UCSD-AML1 (cell line): Measurements from ENCODE around the gene SIRPG.
"Not testable (repeated sequence)": the region's sequence is repeated elsewhere in the genome, so short reads cannot be mapped to it uniquely, and the experiment has no call there.

Experiments used
- DNase-seq: peaks from one replicate; lab custom pipeline; 2025; ENCODE audit not compliant: unreplicated experiment; lab: John Stamatoyannopoulos, UW

SIRPG gene

DNA sequence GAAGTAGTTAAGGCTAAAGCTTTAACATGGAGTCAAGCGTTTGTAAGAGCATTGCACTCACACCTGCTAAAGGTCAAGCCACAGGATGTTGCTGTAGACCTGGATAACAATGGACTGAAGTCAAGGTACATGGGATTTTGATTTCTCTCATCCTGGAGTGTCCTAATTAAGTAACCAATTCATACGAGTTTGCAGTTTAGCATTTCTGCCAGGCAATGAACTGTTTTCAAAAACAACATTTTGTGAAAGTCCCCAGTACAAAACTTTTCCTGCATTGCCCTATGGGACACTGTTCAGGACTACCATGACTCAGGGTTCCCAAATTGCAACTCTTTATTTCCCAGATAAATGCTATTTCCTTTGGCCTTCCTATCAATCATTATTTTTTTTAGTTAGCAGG is 20.4 kb downstream of the SIRPG start:
- DNase-seq: no peak

DNA sequence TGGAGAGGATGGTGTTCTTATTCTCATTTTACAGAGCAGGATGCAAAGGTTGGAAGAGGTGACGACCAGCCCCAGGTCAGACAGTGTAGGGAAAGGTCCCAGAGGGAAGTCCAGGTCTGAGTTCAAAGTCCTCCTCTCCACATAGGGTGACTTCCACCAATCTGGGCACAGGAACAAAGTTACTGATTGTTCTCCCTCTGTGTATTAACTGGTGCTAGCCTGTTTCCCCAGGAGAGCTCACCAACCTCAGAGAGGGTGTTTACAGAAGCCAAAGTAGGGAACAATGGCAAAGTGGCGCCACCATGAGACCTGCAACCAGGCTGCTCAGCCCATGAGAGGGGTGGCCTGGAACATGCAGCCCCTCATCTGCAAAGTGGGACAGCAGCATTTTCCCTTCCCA is 21.0 kb downstream of the SIRPG start:
- no peak for DNase-seq

DNA sequence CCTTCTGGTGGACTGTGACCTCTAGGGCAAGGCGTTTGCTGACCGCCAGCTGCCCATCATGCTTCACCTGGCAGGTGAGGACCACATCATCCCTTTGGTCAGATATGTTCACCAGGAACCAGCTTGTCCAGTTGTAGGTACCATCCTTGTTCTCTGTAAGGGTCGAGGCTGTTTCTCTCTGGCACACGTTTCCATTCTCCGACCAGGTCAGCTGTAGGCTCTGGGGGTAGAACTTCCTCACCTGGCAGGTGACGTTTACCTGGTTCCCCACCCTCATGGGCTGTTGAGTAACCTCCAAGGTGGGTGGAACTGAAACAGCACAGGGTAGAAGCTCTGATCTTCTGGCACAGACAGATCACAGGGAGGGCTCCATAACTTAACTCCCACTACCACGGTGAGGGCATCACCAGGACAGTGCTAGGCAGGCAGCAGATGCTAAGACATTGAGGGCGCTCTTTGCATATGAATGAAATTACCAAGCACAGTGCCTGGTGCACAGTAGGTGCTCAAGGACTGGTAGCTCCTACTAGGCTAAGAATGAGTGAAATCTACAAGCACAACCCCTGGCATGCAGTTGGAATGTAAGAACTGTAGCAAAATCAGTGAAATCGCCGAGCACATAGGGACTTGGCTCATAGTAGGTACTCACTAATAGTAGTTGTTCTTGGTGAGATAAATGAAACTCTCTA is 22.1 kb downstream of the SIRPG start:
- DNase-seq: no peak

DNA sequence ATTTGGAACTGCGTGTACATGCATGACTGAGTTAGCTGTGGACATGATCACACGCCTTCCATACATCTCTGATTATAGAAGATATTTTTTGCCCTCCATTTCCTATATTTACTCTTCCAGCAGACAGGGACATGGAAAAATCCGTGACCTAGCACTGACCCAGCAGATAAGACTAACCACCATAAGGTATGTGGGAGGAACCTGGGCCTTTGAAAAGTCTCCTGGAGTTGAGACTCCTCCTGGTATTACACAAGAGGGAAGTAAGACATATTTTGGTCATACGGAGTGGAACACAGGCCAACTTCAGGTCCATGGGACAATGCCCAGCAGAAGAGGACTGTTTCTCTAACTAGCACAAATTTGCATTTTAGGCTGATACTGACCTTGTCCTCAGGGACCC is 24.0 kb downstream of the SIRPG start:
- DNase-seq: no peak

DNA sequence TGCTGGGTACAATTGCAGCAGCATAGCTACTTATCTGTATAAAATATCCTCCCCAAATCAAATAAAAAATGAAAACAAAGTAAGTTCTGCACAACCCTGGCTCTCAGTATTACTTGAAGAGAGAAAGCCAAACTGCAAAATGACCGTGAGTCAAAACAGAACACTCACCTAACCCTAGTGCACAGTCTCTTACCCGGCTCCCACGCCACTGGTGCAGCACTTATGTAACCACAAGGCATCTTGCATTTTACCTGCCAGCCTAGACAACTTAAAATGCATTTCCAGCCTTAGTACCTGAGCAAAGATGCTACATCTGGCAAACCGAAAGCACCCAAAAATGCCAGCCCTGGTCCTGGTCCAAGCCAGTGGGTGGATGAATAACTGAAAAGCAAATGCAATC is 25.4 kb downstream of the SIRPG start:
- DNase-seq: no peak

DNA sequence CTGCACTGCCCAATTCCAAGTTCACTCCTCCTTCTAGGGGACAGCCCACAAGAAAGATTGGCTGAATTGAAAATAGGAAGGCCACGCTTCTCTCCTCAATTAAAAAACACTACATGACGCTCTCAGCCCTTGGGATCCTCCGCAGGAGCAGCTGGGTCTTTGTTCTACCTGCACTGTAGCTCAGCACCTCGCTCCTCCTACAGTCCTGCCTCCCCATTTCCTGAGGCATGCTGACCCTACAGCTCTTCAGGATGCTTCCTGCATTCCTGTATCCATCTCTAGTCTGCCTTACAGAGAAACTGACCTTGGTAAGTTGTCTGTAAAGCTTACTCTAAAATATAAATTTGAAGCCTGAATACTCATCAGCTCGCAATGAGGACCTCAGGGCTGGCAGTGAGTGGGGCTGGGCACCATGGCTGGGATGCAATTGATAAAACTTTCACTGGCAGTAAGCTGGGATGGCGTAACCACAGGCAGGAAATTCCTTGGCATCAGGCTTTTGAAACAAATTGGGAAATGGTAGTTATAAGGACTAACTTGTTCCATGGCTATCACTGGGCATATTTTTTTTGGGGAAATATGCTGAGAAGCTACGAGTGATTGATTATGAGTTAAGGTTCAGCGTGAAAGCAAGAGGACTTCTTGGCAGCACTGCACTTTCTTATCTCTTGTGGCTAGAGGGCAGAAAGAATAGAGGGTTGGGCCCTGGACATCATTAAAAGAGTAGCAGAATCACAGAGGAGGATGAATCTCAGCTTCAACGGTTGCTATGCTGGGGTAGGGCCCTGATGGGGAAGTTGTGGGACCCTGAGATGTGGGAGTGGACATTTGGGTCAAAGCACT is 26.0 kb downstream of the SIRPG start:
- DNase-seq: no peak

DNA sequence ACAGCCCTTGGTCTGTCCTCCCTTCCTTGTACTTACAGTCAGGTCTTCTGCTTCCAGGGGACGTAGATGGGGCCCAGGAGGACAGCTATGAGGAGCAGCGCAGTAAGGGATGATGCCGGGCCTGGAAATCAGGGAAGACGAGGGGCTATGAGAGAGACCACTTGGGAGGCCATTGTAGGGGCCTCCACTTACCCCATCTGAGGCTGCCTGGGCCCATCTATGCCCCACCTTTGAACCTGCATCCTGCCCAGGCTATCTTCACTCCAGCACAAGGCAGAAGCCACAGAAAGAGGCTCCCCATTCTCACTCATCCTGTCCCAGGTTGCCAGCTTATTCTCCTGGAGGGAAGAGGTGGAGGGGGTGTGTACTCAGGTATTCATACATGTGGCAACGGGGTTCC is 27.4 kb downstream of the SIRPG start:
- no peak for DNase-seq

DNA sequence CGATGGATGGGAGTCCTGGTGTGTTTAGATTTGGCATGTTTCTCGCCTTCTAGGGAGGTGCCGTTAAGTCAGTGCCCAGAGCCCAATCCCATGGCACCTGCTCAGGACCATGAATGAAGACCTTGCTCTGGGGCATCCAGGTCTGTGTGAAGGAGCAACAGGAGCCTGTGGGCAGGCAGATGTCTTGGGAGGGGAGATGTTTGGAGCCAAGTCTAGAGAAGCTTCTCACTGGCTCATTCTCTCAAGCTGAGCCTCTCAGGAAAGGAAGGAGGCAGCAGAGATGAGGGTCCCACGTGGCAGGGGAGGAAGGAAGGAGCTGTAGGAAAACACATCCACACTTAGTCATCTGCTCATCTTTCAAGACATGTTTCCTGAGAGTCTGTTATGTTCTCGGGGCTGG is 28.3 kb downstream of the SIRPG start:
- DNase-seq: no peak

DNA sequence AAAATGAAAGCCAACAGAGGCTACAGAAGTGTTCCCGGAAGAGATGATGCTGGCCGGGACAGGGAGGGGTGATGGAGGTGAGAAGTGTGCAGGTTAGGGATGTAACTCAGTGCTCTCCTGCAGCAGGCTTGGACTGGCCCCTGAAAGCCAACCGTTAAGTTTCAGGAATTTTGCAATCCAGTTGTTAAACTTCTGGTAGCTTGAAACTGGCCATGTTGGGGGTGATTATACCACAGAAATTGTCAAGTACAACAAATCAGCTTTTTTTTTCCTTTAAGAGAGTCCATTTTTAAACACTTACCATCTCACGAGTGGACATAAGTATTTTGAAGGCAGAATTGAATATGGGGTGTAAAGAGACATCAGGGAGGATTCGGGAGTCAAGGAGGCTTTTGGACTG is 29.0 kb downstream of the SIRPG start:
- DNase-seq: no peak

DNA sequence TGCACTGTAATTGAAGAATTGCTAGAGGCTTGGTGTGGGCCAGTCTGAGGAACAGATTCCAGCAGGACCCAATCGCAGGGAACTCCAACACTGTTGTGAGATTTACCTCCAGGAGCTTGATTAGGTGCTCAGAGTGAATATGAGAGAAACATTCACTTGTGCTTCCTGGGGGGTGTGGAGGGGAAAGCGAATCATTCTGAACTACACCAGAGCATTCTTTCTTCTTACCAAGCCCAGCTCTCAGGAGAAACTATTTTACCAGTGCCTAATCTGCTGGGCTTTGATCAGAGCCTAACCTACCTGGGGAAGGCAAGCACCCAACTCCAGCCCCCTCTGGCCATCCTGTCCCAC is 30.4 kb downstream of the SIRPG start:
- no peak for DNase-seq

DNA sequence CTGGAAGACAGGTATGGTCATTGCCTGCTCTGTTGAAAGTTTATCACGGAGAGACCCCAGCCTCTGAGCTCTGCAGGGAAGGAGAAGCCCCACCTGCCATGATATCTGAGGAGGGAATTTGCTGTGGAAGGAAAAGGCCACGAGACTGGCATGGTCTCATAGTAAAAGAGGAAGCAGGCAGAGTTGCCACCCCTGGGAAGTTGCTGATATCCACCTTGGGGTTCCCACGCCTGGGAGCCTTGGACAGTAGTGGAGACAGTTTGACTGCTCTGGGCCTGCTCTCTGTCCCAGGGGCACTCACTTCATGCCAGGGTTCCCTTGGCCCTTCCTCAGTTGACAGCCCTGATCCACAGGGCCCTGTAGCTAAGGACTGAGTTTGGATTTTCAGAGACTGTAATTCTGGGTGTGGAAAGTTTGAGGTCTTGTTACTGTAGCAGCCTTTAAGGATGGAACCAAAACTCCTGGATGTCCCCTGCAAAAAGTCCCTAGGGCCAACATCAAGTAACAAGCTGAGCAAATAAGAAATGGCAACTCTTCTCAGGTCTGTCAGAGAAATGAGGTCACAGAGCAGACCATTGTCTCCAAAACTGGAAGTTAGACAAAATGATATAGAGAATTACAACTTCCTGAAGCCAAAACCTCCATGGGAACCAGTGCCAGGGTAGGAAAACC is 30.9 kb downstream of the SIRPG start:
- DNase-seq: no peak

DNA sequence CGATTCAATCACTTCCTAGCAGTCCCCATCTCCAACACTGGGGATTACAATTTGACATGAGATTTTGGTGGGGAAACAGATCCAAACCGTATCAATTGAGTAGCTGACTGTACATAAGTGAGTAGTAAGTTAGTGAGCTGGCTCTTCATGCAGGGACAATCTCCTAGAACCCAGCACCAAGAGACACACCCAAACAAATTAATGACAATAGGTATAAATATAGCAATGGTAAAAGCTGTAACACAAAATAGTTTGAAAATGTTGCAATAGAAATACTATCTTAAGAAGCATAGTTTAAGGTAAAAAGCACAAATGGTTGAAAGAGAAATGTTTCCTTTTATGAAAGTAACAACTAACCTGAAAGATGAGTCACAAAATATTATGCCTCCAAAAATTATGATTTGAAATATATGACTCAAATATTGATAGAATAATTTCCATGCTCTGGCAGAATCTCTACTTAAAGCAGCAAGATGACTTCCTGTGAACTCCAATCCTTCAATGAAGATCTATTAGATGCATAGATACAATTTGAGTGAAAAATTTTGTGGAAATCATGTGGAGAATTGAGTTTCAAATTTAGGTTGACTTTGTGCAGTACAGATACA is 32.4 kb downstream of the SIRPG start:
- no peak for DNase-seq

DNA sequence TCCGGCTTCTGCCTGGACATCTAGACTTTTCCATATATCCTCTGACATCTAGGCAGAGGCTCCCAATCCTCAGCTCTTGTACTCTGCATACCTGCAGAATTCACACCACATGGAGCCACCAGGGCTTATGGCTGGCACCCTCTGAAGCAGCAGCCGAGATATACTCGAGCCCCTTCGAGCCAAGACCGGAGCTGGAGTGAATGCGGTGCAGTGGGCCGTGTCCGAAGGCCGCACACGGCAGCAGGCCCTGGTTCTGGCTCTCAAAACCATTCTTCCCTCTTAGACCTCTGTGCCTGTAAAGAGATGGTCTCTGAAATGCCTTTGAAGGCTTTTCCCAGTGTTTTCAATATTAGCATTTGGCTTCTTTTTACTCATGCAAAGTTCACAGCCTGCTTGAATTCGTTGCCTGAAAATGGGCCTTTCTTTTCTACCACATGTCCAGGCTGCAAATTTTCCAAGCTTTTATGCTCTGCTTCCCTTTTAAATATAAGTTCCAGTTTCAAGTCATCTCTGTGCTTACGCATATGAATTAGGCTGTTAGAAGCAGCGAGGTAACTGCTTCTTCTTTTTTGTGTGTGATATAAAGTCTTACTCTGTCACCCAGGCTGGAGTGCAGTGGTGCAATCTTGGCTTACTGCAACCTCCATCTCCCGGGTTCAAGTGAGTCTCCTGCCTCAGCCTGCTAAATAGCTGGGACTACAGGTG is 33.9 kb downstream of the SIRPG start:
- no peak for DNase-seq

DNA sequence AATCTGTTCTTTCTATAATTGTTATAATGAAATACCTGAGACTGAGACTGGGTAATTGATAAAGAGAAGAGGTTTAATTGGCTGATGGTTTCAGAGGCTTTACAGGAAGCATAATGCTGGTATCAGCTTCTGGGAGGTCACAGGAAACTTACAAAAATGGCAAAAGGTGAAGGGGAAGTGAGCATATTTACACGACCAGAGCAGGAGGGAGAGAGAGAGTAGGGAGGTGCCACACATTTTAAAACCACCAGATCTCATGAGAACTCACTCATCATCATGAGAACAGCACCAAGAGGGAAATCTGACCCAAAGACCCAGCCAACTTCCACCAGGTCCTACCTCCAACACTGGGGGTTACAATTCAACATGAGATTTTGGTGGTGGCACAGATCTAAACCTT is 35.1 kb downstream of the SIRPG start:
- DNase-seq: no peak

DNA sequence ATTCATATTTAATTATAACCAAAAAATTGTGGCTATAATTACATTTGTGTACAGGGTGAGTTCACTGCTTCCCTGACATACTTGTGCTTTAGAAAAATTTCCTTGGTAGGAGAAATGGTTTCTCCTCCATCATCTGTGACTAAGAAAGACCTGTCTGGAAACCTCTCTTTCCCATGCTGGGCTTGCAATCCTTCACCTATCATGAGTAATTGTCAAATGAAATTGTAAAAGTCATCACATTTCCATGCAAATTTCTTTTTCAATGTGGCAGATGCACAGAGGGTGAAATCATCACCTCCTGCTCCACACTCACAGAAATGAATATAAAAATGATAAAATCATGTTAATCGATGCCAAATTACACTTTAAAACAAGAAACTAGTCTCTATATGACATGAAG is 36.3 kb downstream of the SIRPG start:
- DNase-seq: no peak

DNA sequence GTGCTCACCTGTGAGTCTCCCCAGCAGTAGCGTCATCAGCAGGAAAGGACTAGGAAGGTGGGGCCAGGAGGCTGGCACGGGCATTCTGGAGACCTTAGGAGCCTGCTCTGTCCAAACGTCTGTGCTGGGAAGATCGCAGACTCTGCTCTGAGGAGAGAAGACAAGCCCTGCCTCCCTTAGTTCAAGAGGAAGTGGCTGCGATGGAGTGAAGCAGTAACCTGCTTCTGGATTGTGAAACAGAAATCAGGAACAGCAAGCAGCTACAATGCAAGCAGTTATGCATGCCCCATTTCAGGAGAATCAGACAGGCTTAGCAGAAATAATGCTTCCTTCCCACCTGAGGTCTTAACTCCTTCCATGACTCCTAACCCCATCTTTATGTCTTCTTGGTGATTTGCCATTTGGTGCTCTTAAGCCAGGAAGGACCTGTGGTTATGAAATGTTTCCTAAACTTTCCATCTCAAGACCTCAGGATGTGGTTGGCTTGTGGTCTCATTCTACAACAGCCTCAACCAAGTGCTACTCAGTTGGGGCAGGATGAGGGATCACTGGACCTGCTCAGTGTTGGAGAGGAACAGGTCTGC is 37.6 kb downstream of the SIRPG start, which contains the start of gene SIRPB1:
Gene SIRPB1 (minus strand): TSS at position 149 of the 584 bp plus-strand sequence. CDS start 65 bp downstream, at position 84.
- DNase-seq: peak; percentile 61

DNA sequence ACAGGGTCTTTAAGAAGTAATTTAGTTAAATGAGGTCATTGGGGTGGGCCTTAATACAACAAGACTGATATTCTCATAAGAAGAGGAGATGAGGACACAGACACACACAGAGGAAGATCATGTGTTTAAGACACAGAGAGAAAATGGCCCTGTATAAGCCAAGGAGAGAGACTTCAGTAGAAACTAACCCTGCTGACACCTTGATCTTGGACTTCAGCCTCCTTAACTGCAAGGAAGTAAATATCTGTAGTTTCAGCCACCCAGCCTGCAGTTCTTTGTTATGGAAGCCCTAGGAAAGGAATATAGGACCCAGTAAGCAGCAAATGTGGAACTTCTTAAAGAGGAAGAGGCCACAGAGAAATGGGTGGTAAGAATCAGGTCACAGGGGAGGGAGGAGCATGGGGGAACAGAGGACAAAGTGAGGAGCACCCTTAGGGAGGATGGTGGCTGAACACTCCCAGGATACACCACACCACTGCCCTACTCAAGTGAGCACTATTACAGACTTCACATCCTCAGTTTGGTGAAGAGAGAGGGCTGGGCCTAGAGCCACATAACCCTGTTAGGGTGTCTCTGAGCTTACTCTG is 38.5 kb downstream of the SIRPG start:
- no peak for DNase-seq

DNA sequence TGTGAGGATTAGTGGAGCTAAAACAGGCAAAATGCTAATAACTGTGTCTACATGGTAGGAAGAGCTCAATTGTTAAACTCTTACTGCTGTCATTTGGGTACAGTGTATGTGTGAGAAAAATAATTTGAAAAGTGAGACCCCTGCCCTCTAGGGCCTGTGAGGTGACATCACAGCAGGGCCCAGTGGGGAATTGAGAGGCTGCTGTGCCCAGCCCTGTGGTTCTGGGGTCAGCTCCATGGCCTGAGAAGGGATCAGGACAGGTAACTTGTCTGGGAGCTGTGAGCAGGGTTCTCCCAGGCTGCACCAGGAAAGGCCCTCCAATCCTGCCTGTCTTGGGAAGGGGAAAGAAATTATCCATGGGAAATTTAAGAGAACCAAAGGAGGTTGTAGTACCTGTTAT is 39.1 kb downstream of the SIRPG start:
- no peak for DNase-seq

DNA sequence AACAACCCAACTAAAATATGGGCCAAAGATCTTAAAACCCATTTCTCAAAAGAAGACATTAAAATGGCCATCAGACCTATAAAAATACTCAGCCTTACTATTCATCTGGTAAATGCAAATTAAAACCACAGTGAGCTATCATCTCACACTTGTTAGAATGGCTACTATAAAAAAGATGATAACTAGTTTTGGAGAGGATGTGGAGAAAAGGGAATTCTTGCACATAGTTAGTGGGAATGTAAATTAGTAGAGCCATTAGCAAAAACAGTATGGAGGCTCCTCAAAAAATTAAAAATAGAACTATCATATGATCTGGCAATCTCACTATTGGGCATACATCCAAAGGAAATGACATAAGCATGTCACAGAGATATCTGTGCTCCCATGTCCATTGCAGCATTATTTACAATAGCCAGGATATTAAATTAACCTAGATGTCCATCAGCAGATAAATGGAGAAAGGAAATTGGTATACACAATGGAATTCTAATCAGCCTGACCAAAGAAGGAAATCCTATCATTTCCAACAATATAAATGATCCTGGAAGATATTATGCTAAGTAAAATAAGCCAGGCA is 40.6 kb downstream of the SIRPG start:
- no peak for DNase-seq

DNA sequence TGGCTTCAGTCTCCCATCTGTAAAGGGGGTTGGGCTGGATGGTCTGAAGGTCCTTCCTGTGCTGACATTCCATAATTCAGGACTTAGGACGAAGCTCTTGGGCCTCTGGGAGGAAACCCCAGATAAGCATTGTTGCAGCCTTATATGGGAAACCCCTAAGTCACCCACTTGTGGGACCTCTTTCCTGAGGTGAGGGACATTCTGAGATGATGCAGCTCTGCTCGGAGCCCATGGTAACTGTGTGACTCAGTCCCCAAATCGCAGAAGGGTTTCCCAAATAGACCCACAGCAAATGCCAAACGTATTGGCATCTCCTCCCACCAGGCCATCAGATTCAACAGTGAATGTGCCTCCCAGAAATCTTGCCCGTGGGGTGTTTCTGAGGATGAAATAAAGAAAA is 47.2 kb downstream of the SIRPG start:
- not testable (repeated sequence) for DNase-seq
